GM21515 (cell line): ENCODE measurements around the gene NHSL2.

Experiments
- ATAC-seq: cut with Tn5 transposase; IDR thresholded peaks from one replicate; pipeline ENCODE4 v1.9.1; 2021; ENCODE audit not compliant: unreplicated experiment

NHSL2 gene

GRCh38 chrX:71989768-71990426, 79.3 kb downstream of the NHSL2 start:
- ATAC-seq: no peak

GRCh38 chrX:71990518-71990917, 79.9 kb downstream of the NHSL2 start:
- ATAC-seq: no peak

GRCh38 chrX:71991164-71991563, 80.5 kb downstream of the NHSL2 start:
- no peak for ATAC-seq

- ATAC-seq: no peak
Measured at GRCh38 chrX:71992711-71993110, 82.1 kb downstream of the NHSL2 start.

GRCh38 chrX:71993371-71993770, 82.7 kb downstream of the NHSL2 start:
- no peak for ATAC-seq

GRCh38 chrX:71994601-71995000, 84.0 kb downstream of the NHSL2 start:
- no peak for ATAC-seq

GRCh38 chrX:71995122-71995521, 84.5 kb downstream of the NHSL2 start:
- ATAC-seq: no peak

- no peak for ATAC-seq
Measured at GRCh38 chrX:71996136-71996535, 85.5 kb downstream of the NHSL2 start.

- ATAC-seq: no peak
Measured at GRCh38 chrX:71996826-71997225, 86.2 kb downstream of the NHSL2 start.

GRCh38 chrX:71997320-71997719, 86.7 kb downstream of the NHSL2 start:
- no peak for ATAC-seq

GRCh38 chrX:71998836-71999509, 88.3 kb downstream of the NHSL2 start:
- no peak for ATAC-seq

- ATAC-seq: no peak
Measured at GRCh38 chrX:71999535-71999934, 88.9 kb downstream of the NHSL2 start.

GRCh38 chrX:72001471-72001870, 90.8 kb downstream of the NHSL2 start:
- ATAC-seq: no peak

- no peak for ATAC-seq
Measured at GRCh38 chrX:72001906-72002305, 91.3 kb downstream of the NHSL2 start.

GRCh38 chrX:72002875-72003274, 92.2 kb downstream of the NHSL2 start:
- no peak for ATAC-seq

GRCh38 chrX:72003811-72004750, 93.4 kb downstream of the NHSL2 start:
- ATAC-seq: no peak

- ATAC-seq: no peak
Measured at GRCh38 chrX:72005046-72005445, 94.4 kb downstream of the NHSL2 start.

- ATAC-seq: no peak
Measured at GRCh38 chrX:72006461-72006860, 95.8 kb downstream of the NHSL2 start.

GRCh38 chrX:72009731-72010130, 99.1 kb downstream of the NHSL2 start:
- no peak for ATAC-seq

- no peak for ATAC-seq
Measured at GRCh38 chrX:72011734-72012133, 101.1 kb downstream of the NHSL2 start.

- no peak for ATAC-seq
Measured at GRCh38 chrX:72015383-72015782, 104.7 kb downstream of the NHSL2 start.
